ENCODE results near the gene A1BG.
"Not testable (repeated sequence)": the region's sequence is repeated elsewhere in the genome, so short reads cannot be mapped to it uniquely, and the experiment has no call there.

A1BG gene

DNA sequence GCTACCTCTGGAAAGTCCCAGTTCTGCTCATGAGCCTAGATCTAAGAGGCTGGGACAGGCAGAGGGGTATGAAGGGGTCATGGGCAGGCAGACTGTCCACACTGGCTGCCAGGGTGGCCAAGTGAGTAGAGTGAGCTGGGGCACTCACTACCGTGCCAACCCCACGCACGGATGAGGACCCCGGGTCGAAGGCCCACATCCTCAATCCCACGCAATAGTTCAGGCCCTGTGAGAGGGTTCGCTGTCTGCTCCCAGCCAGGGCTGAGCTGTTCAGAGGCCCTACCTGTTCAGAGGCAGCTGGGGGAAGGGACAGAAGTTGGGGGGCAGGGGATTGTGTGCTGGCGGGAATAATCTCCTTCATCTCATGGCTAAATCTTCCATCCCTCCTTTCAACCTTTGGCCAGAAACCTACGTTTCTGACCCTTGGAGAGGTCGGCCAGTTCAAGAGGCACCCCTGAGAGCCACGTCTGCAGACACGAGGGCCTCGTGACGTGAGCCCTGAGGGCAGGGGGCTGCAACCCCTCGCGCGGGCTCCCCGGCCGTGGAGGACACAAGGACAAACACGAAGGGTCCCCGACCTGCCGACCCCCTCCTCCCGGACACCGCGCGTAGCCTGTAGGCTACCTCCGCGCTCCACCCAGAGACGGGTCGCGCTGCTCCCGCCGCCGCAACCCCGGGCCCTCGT is 32.7 kb upstream of the A1BG start:
- DNase-seq = no peak

DNA sequence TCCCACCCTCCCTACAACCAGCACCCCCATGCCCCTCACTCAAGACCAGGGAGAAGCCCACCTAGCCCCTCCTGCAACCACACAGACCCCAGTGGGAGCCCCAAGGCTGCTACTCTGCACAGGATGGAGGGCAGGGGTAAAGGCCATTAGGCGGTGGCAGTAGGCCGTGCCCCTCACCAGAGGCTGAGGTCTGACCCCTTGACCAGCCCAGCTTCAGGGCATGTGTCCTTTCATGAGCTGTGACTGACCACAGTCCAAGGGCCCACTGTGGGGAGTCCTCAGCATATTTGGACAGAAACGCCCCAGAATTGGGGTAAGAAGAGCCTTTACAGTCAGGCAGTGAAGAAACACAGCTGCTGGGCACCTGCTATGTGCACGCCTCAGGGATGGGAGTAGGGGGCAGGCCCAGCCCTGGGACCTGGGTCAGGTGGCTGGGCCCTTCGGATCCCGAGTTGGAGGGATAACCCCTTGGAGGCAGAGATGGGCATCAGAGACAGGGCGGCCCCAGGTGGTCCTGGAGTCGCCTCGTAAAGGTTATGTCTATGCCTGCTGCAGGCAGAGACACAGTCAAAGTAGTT is 32.1 kb upstream of the A1BG start:
- no peak for DNase-seq

DNA sequence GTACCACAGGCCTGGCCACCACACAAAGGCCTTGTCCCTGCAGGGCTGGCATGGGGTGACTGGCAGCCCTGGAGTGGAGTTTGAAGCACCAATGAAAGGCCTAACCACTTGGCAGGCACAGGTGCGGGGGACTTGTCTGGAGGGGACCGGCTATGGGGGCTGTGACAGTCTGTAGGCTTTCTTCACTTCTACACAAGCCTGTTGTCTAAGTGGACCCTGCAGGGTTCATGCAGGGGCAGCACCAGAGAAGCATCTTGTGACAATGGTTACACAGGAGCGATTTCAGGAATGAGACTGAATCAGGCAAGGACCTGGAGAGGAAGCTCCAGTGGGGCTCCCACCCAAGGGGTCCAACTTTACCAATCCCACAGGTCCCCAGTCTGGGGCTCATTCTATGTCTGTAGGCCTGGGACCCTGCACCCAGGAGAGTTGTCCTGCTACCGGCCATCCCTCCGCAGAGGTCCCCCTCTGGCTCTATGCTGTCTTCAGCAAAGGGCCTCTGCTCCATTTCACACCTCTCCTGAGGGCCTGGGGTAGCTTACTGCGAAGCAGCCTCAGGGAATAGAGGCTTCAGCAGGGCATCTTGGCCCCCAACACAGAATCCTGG is 29.8 kb upstream of the A1BG start:
- no peak for DNase-seq

DNA sequence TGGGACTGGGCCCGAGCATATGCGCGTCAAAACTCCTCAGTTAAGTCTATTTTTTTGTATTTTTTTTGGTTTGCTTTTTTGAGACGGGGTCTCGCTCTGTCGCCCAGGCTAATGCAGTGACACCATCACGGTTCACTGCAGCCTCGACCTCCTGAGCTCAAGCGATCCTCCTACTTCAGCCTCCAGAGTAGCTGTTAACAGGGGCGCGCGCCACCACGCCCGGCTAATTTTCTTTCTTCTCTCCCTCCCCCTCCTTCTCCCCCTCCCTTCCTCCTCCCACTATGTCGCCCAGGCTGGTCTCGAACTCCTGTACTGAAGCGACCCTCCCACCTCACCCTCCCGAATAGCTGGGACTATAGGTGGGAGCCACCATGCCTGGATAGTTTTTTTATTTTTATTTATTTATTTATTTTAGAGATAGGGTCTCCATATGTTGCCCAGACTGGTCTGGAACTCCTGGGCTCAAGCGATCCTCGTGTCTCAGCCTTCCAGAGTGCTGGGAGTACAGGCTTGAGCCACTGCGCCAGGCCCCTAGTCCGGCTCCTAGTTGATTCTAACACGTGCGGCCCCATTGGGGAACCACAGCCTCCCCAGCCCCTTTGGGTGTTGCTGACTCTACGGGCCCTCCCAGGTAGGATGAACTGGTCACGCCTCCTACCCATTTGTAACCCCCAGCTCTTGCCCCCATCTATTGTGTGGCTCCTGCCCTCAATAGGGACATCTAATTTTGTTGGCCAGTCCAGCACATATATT is 28.3 kb upstream of the A1BG start:
- DNase-seq = no peak

DNA sequence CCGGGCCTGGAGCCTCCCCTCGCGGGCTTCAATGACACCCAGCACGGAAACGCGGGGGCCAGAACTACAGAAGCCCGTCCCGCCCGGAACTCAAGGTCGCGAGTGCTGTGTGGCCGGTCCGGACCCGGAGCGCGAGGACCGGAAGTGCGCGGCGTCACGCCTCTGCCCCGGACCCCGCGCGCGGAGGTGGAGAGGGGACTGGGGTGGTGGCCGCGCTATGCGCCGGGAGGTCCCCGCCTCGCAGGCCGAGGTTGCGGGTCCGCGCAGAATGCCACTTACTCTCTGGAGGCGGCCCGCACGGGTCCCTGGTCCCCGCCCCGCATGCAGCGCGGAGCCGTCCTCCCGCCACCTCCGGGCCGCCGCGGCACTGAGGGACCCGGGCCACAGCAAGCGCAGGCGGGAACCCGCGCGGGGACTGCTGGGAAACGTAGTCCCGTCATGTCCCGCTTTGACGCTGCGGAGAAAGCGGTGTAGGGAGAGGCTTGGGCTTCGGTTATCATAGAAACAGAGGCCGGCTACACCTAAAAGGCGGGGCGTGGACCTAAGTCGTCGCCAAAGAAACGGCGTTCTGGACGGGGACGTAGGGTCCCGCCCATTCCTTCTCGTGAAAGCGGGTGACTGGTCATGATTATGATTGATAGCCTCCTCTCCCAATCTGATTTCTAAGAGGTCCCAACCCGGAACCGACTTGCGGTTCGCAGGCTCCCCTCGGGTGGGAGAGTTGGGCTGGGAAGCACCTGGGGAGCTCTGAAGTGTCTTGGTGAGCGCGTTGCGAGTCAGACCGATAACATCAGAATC is 27.6 kb upstream of the A1BG start, which contains the start of gene ZNF837:
ZNF837 (minus strand) TSS at position 369 of the 798 bp plus-strand sequence. CDS start 11,698 bp downstream, outside the sequence.
- peak; percentile 94 for DNase-seq

DNA sequence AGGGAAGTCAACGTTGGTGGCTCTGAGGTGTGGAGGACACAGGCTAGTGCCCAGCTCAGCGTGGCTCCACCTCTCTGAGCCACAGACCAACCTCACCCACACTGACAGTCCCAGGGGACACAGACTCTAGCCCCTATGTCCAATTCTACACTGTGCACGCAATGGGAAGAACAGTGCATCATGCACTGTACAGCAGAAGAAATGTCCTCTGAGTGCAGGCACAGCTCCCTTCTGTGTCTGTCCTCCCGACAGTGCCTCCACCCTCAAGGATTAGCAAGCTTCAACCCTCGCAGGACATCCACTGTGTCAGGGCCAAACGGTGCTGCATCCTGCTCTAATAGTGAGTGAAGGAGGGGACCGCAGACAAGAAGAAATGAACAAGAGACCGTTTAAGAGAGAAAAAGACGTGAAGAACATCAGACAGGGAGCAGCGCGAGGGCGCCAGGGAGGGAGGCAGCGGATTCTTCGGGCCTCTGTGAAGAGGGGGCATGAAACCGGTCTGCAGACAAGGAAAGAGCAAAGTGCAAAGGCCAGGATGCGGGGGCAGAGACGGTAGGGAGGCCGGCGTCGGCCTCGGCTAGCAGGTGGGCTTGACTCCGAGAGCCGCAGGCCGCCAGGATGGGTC is 26.9 kb upstream of the A1BG start:
- DNase-seq = no peak

DNA sequence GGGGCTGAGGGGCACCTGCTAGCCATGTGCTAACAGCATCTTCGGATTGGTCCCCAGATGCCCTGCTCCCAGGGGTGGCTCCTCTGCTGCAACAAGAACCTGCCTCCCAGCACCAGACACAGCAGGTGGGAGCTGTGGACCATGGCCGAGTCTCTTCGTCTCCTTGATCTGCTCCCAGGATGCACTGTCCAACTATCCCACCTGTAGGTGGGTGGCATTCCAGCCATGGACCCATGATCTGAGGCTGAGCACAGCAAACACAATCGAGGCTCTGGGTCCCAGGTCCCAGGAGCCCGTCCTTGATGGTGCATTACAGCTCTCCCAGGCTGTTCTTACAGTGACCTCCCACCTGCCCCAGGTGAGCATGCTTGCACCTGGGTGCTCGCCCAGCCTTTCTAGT is 26.0 kb upstream of the A1BG start:
- no peak for DNase-seq

DNA sequence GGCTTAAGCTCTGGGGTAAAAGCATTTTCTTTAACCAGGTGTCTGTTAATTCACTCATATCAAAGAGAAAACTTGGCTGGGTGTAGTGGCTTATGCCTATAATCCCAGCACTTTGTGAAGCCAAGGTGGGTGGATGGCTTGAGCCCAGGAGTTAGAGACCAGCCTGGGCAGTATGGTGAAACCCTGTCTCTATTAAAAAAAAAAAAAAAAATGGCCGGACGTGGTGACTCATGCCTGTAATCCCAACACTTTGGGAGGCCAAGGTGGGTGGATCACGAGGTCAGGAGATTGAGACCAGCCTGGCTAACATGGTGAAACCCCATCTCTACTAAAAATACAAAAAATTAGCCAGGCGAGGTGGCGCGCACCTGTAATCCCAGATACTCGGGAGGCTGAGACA is 23.4 kb upstream of the A1BG start:
- not testable (repeated sequence) for DNase-seq

DNA sequence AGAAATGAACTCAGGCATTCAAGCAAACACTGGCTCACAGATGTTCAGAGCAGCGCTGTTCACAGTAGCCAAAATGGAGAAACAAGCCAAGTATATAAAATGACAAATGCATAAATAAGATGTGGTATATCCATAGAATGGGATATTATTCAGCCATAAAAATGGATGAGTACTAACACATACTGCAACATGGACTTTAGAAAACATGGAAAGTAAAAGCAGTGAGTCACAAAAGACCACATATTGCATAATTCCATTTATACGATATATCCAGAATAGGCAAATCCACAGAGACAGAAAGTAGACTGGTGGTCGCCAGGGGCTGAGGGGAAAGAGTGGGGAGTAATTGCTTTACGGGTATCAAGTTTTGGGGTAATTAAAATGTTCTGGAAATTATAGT is 20.9 kb upstream of the A1BG start:
- DNase-seq = no peak

DNA sequence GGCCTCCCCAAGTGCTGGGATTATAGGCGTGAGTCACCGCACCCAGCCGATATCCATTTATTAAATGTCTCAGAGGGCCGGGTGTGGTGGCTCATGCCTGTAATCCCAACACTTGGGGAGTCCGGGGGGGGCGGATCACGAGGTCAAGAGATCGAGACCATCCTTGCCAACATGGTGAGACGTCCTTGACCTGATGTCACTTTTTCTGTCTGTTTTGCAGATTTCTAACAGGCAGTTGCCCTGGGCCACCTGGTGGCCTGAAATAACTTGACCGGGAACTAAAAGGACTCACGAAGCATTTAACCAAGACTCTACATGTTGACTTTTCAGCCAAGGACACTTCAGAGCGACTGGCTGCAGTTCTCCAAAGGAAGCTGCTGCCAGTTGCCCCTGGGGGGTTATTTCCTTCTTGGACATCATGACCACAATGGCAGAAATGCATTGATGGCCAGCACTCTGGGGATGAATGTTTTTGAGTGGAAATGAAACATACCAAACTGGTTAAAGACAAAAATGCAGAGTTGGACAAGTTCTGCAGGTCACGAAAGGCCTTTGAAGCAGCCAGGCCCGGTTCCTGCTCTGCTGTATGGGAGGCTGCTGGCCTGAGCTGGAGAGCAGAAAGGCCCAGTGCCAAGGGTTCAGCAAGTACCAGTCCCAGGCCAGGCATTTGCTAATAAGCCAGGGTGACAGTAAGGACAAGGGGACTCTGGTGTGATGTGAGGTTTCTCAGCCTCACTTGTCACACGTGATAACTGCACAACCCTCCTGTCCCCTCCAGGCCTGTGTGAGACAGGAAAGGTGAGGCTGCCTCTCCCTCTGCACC is 19.2 kb upstream of the A1BG start:
- no peak for DNase-seq

DNA sequence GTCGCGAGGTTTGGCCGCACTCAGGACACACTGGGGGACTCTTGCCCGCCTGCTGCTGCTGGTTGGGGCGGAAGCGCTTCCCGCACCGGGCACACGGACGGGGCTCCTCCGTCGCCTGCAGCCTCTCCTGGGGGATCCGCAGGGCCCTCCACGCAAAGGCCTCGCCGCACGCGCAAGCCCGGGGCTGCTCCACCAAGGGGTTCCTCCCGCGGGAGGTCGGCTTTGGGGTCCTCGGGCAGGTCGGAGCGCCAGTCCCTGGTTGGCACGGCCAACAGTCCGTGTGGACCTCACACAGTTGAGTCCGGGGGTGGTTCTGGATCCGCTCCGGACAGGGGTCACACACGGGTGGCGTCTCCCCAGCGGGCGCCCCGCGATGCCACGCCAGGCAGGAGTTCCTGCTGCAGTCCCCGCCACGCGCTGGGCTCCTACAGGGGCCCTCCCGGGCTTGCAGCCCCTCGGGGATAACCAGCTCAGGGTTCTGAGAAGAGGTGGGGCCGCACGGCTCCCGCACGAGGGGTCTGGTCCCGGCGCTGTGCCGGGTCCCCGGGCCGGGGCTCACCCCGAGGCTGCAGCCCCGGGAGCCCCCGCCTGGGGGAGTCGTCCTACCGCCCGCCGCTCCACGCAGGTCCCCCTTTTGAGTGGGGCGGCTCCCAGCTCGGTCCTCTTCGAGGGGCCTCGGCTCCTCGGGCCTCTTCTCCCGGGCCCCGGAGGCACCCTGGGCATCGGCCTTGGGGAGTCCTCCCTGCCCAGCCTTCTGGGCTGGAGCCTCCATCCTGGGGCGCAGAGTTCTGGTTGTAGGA is 15.5 kb upstream of the A1BG start:
- no peak for DNase-seq

DNA sequence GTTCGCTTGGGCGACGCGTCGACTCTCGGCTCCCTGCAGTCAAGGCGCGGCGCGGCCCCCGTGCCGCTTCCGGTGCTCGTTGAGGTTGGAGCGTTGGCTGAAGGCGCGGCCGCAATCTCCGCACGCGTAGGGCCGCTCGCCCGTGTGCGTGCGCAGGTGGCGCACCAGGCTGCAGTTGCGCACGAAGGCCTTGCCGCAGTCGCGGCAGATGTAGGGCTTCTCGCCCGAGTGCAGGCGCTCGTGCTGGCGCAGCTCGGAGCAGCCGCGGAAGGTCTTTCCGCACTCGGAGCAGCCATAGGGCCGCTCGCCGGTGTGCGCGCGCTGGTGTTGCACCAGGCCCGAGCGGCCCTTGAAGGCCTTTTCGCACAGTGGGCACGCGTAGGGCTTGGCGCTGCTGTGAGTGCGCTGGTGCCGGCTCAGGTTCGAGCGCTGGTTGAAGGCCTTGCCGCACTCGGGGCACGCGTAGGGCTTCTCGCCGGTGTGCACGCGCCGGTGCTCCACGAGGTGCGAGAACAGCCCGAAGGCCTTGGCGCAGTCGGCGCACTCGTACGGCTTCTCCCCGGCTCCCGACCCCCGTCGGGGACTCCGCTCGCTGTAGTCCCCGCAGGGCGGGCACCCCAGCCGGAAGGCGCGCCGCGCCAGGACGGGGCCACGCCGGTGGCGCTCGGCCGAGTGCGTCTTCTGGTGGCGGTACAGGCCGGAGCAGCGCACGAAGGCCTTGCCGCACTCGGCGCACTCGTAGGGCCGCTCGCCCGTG is 14.6 kb upstream of the A1BG start:
- no peak for DNase-seq

DNA sequence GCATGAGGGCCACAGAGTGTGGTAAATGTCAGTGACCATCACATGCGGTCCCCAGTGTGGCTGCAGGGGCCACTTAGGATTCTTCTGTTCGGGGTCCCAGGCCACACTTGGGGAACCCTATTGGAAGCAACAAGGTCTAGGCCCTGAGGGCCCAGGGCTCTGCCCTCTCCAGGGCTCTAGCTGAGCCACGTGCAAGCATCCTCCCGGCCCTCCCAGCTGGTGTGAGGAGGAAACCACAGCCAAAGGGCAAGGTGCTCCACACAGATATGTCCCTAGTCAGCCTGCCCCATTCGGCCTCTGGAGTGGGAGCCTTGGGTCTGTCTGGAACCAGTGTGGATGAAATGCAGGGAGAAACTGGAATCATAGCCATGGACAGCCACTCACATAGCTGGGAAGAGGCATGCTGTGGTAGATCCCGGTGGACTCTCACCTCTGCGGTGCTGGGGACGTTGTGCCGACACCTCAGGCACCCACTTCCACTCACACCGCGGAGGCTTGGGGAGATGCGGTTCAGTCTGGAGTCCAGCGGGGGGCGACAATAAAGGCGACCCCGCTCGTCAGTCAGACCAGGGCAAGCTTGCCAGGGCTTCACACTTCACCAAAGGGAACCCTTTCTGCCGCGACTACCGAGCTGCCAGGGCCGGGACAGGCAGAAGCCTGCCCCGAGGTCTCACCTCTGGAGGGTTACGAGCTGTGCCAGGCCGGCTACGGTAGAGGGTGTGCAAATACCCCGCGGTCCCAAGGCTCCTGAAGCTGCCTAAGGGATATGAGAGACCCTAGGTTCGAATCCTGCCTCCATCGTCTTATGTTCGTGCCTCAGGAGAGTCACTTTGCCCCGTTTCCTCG is 13.5 kb upstream of the A1BG start:
- DNase-seq = no peak

DNA sequence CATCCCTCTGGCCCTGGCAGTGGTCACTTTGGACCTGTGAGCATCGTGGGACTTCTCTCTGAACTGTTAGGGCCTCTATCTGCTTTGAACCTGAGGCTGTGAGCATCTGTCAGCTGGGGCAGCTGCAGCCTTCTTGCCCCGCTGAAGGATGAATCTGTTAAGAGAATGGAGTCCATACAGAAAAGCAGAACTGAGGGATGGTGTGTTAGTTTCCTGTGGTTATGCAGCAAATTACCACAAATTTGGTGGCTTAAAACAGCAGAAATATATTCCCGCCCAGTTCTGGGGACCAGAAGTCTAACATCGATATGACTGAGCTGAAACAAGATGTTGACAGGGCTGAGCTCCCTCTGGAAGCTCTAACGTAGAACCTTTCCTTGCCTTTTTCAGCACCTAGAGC is 10.9 kb upstream of the A1BG start:
- DNase-seq = no peak

DNA sequence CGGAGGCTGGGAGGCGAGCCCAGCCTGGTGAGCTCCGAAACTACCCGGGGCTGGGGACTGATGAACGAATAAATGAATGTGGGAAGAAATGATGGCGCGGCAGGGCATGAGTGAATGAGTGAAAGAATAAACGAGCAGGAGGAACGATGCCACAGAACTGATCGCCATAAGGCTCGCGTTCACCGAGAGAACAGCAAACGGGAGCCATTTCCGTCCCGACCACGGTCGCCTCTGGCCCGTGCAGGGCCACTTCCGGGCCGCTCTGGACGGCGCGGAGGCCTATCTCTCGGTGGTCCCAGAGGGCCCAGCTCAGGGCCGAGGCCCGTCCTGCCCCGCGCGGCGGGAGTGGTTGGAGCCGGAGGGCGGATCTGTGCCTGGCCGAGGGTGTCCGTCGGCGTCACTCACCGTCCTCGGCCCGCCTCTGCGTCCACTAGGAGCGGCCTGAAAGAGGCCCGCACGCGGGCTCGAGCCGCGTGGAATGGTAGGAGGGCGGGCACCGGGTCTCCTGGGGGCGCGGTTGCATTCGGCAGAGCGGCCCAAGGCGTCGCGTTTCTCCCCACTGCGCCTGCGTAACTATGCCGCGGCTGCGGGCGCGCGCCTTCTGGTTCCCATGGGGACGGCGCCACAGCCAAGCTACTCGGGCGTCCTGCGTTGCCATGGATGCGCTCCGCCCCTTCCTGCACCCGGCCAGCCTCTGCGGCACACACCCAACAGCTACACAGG is 9.1 kb upstream of the A1BG start, which contains the start of gene ZNF497:
ZNF497 (minus strand) TSS at position 480 of the 723 bp plus-strand sequence. CDS start 5,116 bp downstream, outside the sequence.
- peak; percentile 90 for DNase-seq

DNA sequence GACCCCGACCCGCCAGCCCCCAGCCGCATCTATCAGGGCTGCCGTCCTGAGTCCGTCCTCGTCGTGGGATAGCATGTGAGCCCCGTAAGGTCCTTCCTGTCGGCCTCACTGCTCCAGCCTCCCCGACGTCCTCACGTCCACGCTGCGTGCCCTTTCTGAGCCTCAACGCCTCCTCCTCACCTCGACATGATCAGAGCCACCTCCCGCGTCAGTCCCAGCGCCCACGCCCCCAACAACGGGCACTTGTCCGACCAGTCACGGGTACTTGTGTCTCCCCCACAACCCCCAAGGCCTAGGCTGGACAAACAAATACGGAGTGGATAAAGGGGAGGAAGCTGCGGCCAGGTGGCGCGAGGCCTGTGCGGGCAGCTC is 8.6 kb upstream of the A1BG start:
- no peak for DNase-seq

DNA sequence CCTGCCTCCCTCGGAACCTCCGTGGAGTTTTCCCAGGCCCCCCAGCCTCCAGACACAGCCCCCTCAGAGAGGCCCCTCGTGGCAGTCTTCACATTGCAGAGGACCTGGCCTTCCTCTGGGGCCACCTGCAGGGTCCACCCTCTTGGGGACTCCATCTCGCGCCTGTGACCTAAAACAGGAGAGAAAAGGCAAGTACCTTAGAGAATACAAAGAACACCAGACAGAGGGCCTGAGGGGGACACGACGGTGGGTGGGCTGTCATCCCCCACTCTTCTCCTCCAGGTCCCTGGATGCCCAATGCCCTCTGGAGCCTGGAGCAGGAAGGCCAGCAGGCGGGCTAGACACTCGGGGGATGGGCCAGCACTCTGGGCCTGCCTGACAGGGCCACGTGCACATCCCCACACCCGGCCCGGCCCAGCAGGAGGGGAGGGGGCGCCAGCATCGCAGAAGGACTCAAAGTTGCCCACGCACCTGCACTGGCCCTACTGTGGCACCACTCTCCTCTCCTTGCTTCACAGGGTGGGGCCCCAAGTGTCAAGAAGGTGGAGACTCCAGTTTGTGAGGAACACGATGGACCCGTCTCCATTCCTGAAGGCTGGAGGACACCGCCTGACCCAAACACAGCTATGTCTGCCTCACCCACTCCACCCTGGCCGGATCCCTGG is 4.3 kb upstream of the A1BG start:
- DNase-seq = no peak
